Upper lobe of left lung (tissue), 4 donors: ENCODE measurements around the gene PTPRD.

Experiments
- CTCF ChIP-seq, 6 experiments: fragments of 450-650 bp in 4 of 6; fragments of 200-600 bp in 2 of 6; sonication (generic) in 2 of 6; IDR thresholded peaks; one replicate each; pipeline ENCODE4 v1.5.1; 2016 to 2019; ENCODE audit warnings: antibody characterized with exemption in 6 of 6
- EP300 ChIP-seq, 4 donors: sonication (generic); formaldehyde crosslinking; IDR thresholded peaks; one replicate each; pipeline ENCODE4 v1.5.1; 2017; ENCODE audit warnings: antibody characterized with exemption in 4 of 4, control low read depth in 2 of 4
- POLR2A ChIP-seq, 4 donors: fragments of 450-650 bp; IDR thresholded peaks; one replicate each; pipeline ENCODE4 v1.5.1; 2016 to 2017; ENCODE audit warnings: antibody characterized with exemption in 4 of 4, mild to moderate bottlenecking in 2 of 4
- POLR2AphosphoS5 ChIP-seq, 2 donors: sonication (generic); formaldehyde crosslinking; IDR thresholded peaks; one replicate each; pipeline ENCODE4 v1.5.1; 2017; ENCODE audit warnings: antibody characterized with exemption in 2 of 2

GRCh38 chr9:8432224-8432623, 2180.6 kb downstream of the PTPRD start:
- TF ChIP-seq CTCF (IDR thresholded peaks at IDR 0.05), result no peak
- TF ChIP-seq POLR2AphosphoS5 (IDR thresholded peaks at IDR 0.05), result no peak
- no peak for TF ChIP-seq EP300 (IDR thresholded peaks at IDR 0.05)
- TF ChIP-seq POLR2A (IDR thresholded peaks at IDR 0.05), result no peak
